Endothelial cell of hepatic sinusoid (primary cell): ENCODE measurements around the gene POC1A.

ENCODE experiments used
- in situ Hi-C: cut with HindIII; loops from 2 replicates; pipeline ENCODE4 v1.10.0; 2017; ENCODE audit warnings: low sequenced_read_pairs

The POC1A gene

DNA sequence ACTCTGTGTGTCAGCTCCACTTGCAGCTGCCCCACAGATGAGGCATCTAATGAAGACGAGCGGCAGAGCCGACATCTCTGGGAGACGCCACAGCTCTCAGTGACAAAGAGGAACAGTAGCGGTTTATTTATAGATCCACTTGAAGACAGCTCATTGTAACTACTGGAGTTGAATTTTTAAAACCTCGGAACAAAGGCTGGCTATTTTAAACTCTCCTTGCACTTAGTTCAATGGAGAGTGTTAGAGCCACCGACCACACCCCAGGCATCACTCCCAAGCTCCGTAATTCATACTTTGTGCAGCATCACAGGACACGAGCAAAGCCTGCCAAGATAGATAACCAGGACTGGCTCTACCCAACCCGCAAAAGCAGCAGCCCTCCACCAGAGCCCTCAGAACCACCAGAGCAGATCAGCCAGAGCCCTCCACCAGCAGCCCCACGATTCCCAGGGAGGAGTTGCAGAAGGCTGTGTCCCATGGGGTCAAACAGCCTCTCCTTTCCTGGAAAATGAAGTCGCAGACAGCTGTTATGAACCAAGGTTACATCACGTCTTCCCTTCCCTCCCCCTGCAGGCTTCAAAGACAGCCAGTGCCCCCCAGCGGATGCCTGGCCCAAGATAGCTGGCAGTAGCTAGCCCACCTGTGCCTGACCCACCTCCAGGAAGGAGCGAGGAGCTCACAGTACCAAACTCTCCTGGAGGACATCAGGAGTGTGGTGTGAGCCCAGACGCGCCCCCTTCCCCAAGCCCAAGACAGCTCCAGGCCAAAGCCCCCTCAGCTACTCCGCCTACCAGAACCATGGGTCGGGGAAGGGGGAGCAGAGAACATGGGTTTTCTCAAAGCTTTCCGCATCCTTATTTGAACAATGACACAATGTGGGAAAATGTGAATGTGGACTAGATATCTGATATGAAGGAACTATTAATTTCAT, 45.7 kb downstream of the POC1A start:
- in situ Hi-C loops: loop anchor here (5.0 kb wide), 3 partner anchors 61 to 96 kb away; no protein-coding TSS in a partner anchor

DNA sequence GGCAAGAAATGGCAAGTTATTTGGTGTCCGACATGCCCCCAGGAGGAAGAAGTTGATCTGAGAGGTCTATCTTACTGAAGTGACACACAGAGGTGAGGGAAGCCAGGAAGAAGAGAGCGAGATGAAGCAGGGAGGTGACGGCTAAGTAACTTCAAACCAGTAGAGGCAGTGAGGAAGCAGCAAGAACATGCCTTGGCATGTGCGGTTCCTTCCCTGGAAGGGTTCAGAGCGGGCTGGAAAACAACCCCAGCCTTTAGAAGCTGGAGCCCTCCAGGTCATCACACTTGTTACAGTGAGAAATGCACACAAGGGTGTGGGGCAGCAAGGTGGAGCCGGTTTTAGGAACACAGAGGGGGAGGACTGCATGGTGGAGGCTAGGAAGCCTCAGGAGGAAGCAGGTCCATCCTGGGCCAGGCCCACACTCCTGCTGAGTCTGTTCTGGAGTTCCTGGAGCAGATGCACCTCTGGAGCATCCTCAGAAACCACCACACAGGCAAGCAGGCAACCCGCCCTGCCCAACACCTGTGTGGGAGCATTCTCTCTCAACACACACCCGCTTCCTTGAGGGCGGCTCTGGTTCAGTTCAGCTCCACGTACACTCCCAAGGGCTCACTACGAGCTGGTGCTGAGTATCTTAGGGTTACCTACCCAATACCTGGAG, 47.1 kb downstream of the POC1A start:
- in situ Hi-C loops: loop anchor here (5.0 kb wide), 3 partner anchors 60 to 95 kb away; no protein-coding TSS in a partner anchor

- in situ Hi-C loops: loop anchor here (5.0 kb wide), 3 partner anchors 58 to 97 kb away; no protein-coding TSS in a partner anchor
Measured at GRCh38 chr3:52104684-52105640, 49.3 kb downstream of the POC1A start.

GRCh38 chr3:52102934-52103333, 51.3 kb downstream of the POC1A start:
- in situ Hi-C loops: no loop called here

- in situ Hi-C loops: loop anchor here (10.0 kb wide), 1 partner anchor 134 kb away; the partner anchor contains the start of gene PCBP4
Measured at GRCh38 chr3:52099001-52099401, 55.2 kb downstream of the POC1A start.

DNA sequence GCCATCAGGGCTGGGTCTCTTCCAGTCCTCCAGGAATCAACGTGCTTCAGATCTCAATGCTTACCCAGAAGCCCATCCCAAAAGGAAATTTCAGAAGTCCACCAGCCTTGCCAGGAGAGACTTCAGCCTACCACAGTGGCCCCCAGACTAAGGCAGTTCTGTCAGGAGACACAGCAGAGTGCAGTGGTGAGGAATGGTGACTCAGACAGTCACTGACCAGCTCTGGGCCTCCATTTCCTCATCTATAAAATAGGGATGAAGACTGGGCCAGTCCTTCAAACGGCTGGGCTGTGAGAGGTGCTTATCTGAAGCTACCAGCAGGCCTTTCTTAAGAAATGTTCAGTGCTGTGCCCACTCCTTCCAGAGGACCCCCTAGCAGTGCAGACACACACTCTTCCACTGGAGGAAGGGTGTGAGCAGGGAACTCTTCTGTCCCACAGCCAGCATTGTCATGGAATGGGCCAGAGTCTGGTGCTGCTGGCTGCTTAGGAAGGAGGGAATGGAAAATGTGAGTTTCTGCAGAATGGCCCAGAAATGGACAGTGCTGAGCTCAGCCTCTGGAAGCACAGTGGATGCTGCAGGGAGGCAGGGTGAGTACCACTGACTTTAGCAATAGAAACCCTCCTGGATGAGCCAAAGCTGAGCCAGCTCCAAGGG, 56.2 kb downstream of the POC1A start:
- in situ Hi-C loops: loop anchor here (10.0 kb wide), 1 partner anchor 133 kb away; the partner anchor contains the start of gene PCBP4

- in situ Hi-C loops: loop anchor here (10.0 kb wide), 1 partner anchor 131 kb away; the partner anchor contains the start of gene PCBP4
Measured at GRCh38 chr3:52095990-52096775, 58.0 kb downstream of the POC1A start.

GRCh38 chr3:52094571-52095485, 59.4 kb downstream of the POC1A start:
- in situ Hi-C loops: loop anchor here (5.0 to 10.0 kb wide), 3 partner anchors 57 to 130 kb away; partner anchors contain the start of genes PCBP4 and POC1A

DNA sequence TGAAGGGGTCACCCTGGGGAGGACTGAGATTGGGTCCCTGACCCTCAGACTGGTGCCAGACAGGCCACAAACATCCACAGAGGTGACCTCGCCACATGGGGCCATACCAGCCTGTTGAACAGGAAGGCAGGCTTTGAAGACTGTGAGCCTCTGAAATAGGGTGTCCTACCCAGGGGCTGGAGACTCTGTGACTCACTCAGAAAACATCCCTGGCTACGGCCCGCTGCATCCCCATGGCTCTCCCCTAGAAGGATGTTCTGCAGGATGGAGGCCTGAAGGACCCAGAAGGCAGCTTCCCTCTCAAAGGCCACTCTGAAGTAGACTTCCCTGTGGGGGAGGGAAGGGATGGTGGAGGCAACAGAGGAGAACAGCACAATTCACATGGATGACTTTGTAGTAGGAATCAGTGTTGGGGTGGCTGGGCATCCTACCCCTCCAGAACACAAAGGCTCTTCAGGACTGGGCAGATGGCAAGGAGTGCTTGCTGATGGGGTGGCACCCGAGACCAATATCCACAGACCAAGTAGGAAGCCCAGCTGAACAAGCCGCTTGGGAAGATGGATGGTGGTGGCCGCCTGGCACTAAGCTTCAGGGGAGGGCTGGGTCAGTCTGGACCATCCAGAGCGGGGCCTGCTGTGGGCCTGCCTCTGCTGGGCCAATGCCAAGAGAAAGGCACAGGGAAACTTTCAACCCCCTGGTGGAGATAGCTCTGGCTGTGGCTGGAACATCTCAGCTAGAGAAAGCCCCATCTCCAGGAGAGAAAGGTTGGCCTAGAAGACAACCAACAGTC, 60.3 kb downstream of the POC1A start:
- in situ Hi-C loops: loop anchor here (5.0 to 10.0 kb wide), 3 partner anchors 58 to 129 kb away; partner anchors contain the start of genes PCBP4 and POC1A

GRCh38 chr3:52092891-52093290, 61.3 kb downstream of the POC1A start:
- in situ Hi-C loops: loop anchor here (5.0 to 10.0 kb wide), 3 partner anchors 59 to 128 kb away; partner anchors contain the start of genes PCBP4 and POC1A

DNA sequence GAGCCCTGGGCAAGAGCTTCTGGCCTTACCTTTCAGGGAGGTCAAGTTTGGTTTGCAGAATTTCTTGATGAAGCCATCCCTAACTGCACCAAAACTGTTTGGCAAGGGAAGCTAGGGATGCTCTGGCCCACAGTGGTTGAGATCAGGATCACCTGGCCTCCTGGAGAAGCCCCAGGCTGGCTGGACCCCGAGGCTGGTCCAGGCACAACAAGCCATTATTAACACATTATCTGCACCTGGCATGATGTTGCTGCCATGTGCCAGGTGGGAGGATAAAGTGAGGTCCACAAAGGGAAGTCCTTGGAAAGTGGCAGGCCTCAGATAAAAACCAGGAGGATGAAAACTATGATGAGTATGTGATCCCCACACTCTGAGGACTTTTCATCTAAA, 62.0 kb downstream of the POC1A start:
- in situ Hi-C loops: loop anchor here (5.0 to 10.0 kb wide), 3 partner anchors 60 to 127 kb away; partner anchors contain the start of genes PCBP4 and POC1A

- in situ Hi-C loops: loop anchor here (5.0 to 10.0 kb wide), 3 partner anchors 61 to 127 kb away; partner anchors contain the start of genes PCBP4 and POC1A
Measured at GRCh38 chr3:52091586-52092270, 62.5 kb downstream of the POC1A start.

DNA sequence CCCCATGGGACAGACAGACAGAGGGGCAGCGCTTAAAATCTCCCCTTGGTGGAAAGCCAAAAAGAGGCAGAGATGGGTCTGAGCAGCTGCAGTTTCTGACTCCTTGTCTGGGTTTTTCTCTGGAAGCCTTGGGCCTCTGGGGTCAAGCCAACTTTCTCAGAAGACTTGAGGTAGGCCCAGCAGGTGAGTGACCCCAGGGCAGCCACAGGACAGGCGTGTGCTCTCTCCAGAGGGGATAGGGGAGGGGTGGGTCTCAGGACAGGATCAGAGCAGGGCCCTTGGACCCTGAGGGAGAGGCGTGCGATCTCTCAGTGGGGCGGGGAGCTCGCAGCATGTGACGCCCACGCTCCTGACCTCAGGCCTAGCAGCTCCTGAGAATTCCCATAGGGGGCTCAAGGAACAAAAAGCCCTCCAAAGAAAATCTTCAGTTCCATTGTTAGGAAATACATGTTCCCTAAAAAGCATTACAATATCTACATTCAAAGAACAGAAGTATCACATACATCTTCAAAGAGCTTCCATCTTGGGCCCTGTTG, 63.2 kb downstream of the POC1A start:
- in situ Hi-C loops: loop anchor here (5.0 to 10.0 kb wide), 3 partner anchors 61 to 126 kb away; partner anchors contain the start of genes PCBP4 and POC1A

DNA sequence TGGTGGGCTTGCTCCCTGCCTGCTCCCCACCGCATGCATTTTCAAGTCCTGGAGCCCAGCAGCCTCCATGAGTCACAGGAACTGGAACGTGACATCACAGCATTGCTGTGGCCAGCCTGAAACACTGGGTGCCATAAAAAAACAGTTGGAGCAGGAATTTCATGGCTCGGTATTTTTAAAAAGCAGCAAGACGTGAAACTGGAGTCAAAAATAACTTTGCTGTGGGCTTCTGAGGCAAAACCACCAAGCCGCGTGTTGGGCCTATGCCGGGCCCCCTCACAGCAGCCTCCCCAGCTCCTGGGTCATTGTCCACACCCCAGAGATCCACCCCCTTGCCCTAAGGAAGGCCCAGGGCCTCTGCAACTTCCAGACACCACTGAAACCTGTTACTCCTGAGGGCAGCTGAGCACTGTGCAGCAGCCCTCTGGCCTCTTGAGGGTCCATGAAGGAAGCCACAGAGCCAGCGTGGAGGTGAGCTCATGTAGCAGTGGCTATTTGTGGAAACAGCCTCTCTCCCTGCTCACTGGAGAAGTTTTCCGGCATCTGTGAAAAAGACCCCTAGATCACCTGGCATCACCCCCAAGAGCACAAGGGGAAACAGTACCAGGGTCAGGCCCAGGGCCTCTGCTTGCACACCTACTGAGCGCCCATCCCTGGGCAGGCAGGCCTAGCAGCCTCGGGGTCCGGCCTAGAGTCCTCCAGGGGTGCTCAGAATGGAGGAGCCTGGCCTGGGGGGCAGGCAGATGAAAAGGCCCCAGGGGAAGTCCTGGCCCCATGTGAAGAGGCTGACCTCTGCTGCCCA, 63.9 kb downstream of the POC1A start:
- in situ Hi-C loops: loop anchor here (5.0 to 10.0 kb wide), 3 partner anchors 62 to 126 kb away; partner anchors contain the start of genes PCBP4 and POC1A

DNA sequence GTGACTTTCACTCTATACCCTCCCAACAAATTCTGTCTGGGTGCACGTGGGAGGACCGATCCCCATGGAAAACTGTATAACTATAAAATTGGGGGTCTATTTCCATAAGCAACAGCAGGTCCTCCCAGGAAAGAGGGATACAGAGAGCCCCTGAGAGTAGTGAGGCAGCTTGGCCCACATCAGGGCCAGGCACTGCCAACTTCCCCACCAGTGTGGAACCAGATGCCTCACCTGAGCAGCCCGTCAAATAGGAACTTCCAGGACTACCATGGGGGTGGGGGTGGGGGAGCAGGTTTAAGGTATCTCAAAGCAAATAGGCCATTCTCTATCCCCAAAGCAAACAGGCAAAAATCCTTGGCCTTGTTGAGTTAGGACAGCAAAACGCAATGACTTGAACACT, 64.5 kb downstream of the POC1A start:
- in situ Hi-C loops: loop anchor here (5.0 to 10.0 kb wide), 3 partner anchors 63 to 125 kb away; partner anchors contain the start of genes PCBP4 and POC1A
